ENCODE measurements around the gene HGS. TPM values are rescaled to one million over a fixed set of nuclear protein-coding genes. Genes with fewer than 3 reads are reported as not detected.

HGS gene
- total and polyA plus RNA-seq, 2 of the 13 experiments (the other 11 are each of a cell fraction or from before 2014, with no cell fraction given), result 73.3 to 78.1 TPM

GRCh38 chr17:81705518-81706231 is 21.9 kb downstream of the HGS start (continued):
- no peak for TF ChIP-seq ZNF83 (CRISPR knock-in tag; IDR thresholded peaks at IDR 0.05; ENCODE audit: borderline replicate concordance)
- no peak for TF ChIP-seq ZBTB21 (CRISPR knock-in tag; IDR thresholded peaks at IDR 0.05)
- TF ChIP-seq ZNF234 (CRISPR knock-in tag; conservative IDR thresholded peaks at IDR 0.05), result no peak
- TF ChIP-seq, protein P1, sequence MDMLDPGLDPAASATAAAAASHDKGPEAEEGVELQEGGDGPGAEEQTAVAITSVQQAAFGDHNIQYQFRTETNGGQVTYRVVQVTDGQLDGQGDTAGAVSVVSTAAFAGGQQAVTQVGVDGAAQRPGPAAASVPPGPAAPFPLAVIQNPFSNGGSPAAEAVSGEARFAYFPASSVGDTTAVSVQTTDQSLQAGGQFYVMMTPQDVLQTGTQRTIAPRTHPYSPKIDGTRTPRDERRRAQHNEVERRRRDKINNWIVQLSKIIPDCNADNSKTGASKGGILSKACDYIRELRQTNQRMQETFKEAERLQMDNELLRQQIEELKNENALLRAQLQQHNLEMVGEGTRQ (IDR thresholded peaks at IDR 0.05; ENCODE audit: low read depth, low read length), result no peak
- TF ChIP-seq, protein P1 (CRISPR knock-in tag; IDR thresholded peaks at IDR 0.05; ENCODE audit: borderline replicate concordance), result no peak
- no peak for TF ChIP-seq ZNF746 (CRISPR knock-in tag; IDR thresholded peaks at IDR 0.05)
- no peak for TF ChIP-seq HNF4G (IDR thresholded peaks at IDR 0.05; ENCODE audit: borderline replicate concordance, low read depth, low read length)
- no peak for TF ChIP-seq HNF4G (CRISPR knock-in tag; IDR thresholded peaks at IDR 0.05; ENCODE audit: borderline replicate concordance, low read depth)
- no peak for TF ChIP-seq TOE1 (CRISPR knock-in tag; IDR thresholded peaks at IDR 0.05)
- TF ChIP-seq ZNF850 (CRISPR knock-in tag; conservative IDR thresholded peaks at IDR 0.05), result no peak
- no peak for TF ChIP-seq KDM5A (IDR thresholded peaks at IDR 0.05; ENCODE audit: borderline replicate concordance, low read length)
- TF ChIP-seq ZNF280B (CRISPR knock-in tag; IDR thresholded peaks at IDR 0.05; ENCODE audit: borderline replicate concordance), result peak; percentile 49; the same call in 1 of the 2 replicates
- TF ChIP-seq POGZ (CRISPR knock-in tag; IDR thresholded peaks at IDR 0.05), result no peak
- TF ChIP-seq ZNF589 (CRISPR knock-in tag; conservative IDR thresholded peaks at IDR 0.05), result no peak
- no peak for TF ChIP-seq ZNF781 (CRISPR knock-in tag; IDR thresholded peaks at IDR 0.05; ENCODE audit: borderline replicate concordance, not compliant biosample characterization)
- TF ChIP-seq RARA (CRISPR knock-in tag; IDR thresholded peaks at IDR 0.05), result no peak
- TF ChIP-seq SMAD9 (CRISPR knock-in tag; IDR thresholded peaks at IDR 0.05), result no peak
